HG03558 (cell line): ENCODE measurements around the gene KDM6B.
"Not testable (repeated sequence)": the region's sequence is repeated elsewhere in the genome, so short reads cannot be mapped to it uniquely, and the experiment has no call there.

Experiments
- ATAC-seq: cut with Tn5 transposase; IDR thresholded peaks from one replicate; pipeline ENCODE4 v1.9.1; 2021; ENCODE audit warnings: moderate number of reproducible peaks; ENCODE audit not compliant: unreplicated experiment; ENCODE audit errors: extremely low read depth

Gene KDM6B

GRCh38 chr17:7862692-7863437, 28.8 kb downstream of the KDM6B start:
- no peak for ATAC-seq

- ATAC-seq: not testable (repeated sequence)
Observed at GRCh38 chr17:7864384-7864783, 30.4 kb downstream of the KDM6B start.

GRCh38 chr17:7864995-7865650, 31.1 kb downstream of the KDM6B start:
- no peak for ATAC-seq

GRCh38 chr17:7867881-7868329, 33.9 kb downstream of the KDM6B start:
- no peak for ATAC-seq

GRCh38 chr17:7873051-7873450, 39.0 kb downstream of the KDM6B start:
- ATAC-seq: no peak

GRCh38 chr17:7875804-7876370, 41.9 kb downstream of the KDM6B start:
- no peak for ATAC-seq

- no peak for ATAC-seq
Observed at GRCh38 chr17:7878234-7878633, 44.2 kb downstream of the KDM6B start.

- no peak for ATAC-seq
Observed at GRCh38 chr17:7880076-7880868, 46.3 kb downstream of the KDM6B start.

- ATAC-seq: no peak
Observed at GRCh38 chr17:7881276-7882054, 47.4 kb downstream of the KDM6B start.

- no peak for ATAC-seq
Observed at GRCh38 chr17:7882068-7882467, 48.1 kb downstream of the KDM6B start.

GRCh38 chr17:7882629-7883028, 48.6 kb downstream of the KDM6B start:
- no peak for ATAC-seq
